ENCODE data around the gene TMED6. TPM values are rescaled to one million over a fixed set of nuclear protein-coding genes. Genes with fewer than 3 reads are reported as not detected.
"Not testable (repeated sequence)": the region's sequence is repeated elsewhere in the genome, so short reads cannot be mapped to it uniquely, and the experiment has no call there.

The TMED6 gene
- total RNA-seq, 3 donors from 2014 or later: 0.90 to 1.5 (median 1.1) TPM

DNA sequence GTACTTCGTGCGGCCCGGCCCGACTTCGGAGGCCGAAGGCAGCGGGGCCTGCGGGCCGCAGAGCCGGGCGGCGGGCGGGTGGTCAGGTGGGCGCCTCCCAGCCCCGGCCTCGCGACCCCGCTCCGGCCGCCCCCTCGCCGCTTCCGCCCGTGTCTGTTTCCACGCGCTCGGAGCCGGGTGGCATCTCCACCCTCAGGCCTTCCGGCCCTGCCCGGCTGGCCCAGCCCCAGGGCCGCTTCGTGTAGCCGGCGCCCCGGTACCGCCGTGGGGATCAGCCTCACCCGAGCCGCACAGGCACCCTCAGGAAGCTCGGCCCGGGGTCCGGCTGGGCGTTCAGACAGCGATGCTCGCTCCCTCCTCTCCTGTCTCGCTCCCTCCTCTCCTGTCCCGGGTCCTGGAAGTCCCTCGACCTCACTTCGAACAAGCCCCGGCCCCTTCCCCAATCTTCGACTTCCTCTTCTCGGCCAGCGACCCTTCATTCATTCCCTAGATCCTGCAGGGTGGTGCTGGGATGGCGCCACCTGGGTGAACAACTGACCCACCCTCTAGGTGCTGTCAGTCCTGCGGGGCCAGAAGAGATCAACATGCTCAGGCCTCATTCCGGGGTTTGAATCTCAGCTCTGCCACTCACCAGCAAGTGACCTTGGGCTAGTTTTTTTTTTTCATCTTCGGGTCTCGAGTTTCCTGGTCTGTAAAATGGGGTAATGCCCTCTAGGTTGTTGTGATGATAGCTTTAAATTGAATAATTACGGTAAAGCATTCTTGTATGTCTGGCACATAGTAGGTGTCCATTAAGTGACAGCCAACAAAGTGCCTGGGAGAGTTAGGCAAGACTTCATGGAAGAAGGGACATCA, 39.8 kb downstream of the TMED6 start:
- Mint-ChIP-seq H3K4me3 (peak overlapping the region; percentile 100), H3K4me1 (ENCODE audit: low read depth) (peaks cover 30% of the 10 kb centered on the region), H3K36me3 (ENCODE audit: insufficient read depth) (peaks cover 9% of the 10 kb centered on the region), H3K9me3 (no peaks in the 10 kb centered on the region), H3K27me3 (ENCODE audit: low read depth) (no peaks in the 10 kb centered on the region)
- peak; percentile 20 for DNase-seq
- ATAC-seq: peak; percentile 58 to 61

DNA sequence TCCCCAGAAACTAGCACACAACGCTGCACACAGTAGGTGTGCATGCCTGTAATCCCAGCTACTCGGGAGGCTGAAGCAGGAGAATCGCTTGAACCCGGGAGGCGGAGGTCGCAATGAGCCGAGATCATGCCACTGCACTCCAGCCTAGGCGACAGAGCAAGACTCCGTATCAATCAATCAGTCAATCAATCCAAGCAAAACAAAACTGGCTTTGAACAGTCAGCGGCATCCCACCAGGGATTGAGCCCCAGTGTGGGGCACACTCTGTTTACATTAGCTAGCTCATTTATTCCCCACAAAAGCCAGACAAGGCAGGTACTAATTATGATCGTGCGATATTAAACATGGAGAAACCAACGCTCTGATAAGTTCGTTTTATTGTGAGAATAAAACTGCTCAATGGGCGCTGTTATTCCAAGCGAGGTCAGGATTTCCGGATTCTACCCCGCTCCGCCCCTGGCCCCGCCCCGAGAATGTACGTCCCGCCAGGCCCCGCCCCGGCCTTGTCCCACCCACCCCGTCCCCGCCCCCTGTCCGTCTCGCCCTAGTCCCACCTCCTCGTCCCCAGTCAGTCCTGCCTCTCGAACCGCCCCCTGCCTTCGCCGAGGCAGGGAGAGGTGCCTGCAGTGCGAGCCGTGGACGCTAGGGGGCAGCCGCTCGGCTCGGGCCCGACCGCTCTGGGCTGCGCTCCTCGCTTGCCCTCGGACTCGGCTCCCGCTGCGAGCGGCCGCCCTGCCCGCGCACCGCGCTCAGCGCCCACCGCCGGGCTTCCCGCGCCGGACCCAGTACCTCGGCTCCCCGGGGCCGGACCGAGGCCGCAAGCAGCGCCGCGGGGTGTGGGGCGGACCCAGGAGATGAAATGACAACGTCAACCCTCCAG, 40.7 kb downstream of the TMED6 start, which contains the start of gene VPS4A:
Gene VPS4A, plus strand, starts transcription at position 698 of the 880 bp plus-strand sequence. Its CDS starts 162 bp downstream, at position 860.
- H3K9me3 Mint-ChIP-seq: no peaks in the 10 kb centered on the region

DNA sequence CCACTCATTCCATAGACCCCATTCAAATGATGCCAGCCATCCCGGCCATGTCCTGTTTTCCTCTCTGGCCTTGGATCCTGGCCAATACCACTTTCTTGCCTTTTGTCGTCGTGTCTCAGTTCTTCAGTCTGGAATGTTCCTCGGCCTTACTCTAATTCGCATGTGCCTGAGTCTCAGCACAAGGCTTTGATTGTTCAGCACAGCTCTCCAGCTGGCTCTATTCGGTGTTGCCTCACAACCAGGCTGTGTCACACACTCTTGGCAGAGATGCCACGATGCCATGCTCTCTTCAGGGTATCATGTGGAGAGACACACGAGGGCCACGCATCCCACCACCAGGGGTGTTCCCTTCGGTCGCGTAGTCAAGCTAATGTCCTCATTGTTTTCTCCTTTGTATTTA, 42.3 kb downstream of the TMED6 start:
- peaks cover 4% of the 10 kb centered on the region for H3K36me3 Mint-ChIP-seq (ENCODE audit: insufficient read depth)
- H3K4me1 Mint-ChIP-seq (ENCODE audit: low read depth): peaks cover 29% of the 10 kb centered on the region
- no peak for DNase-seq
- H3K27me3 Mint-ChIP-seq (ENCODE audit: low read depth): no peaks in the 10 kb centered on the region
- no peaks in the 10 kb centered on the region for H3K9me3 Mint-ChIP-seq
- no peak for ATAC-seq
- H3K4me3 Mint-ChIP-seq: no peak overlapping the region

More for the DNA sequence above, 40.7 kb downstream of the TMED6 start, which contains the start of gene VPS4A:
- DNase-seq (peak; percentile 98), ATAC-seq (peak; percentile 97 to 98)
- peaks cover 29% of the 10 kb centered on the region for H3K4me1 Mint-ChIP-seq (ENCODE audit: low read depth)
- H3K36me3 Mint-ChIP-seq (ENCODE audit: insufficient read depth): peaks cover 5% of the 10 kb centered on the region
- H3K27me3 Mint-ChIP-seq (ENCODE audit: low read depth): no peaks in the 10 kb centered on the region
- H3K4me3 Mint-ChIP-seq: peak within 1 kb of the TSS; percentile 100

DNA sequence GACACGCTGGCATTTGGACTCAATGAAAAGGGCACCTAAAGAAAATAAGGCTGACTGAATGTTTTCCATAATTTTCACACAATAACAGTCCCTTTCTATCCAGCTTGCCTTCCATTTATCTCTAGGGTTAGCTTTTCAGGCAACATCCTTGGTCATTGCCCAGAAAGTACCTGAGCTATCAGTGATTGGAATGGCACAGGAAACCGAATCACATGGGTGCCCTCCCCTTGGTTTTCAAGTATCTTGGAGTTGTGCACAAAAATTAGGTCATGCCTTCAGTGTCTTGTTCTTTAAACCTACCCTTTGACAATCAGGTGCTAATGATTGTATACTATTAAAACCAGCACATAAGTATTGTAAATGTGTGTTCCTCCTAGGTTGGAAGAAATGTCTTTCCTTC, 43.7 kb downstream of the TMED6 start:
- Mint-ChIP-seq H3K9me3 (no peaks in the 10 kb centered on the region), H3K27me3 (ENCODE audit: low read depth) (no peaks in the 10 kb centered on the region), H3K4me1 (ENCODE audit: low read depth) (peaks cover 16% of the 10 kb centered on the region), H3K4me3 (no peak overlapping the region), H3K36me3 (ENCODE audit: insufficient read depth) (peaks cover 5% of the 10 kb centered on the region)
- ATAC-seq: no peak
- DNase-seq: no peak

DNA sequence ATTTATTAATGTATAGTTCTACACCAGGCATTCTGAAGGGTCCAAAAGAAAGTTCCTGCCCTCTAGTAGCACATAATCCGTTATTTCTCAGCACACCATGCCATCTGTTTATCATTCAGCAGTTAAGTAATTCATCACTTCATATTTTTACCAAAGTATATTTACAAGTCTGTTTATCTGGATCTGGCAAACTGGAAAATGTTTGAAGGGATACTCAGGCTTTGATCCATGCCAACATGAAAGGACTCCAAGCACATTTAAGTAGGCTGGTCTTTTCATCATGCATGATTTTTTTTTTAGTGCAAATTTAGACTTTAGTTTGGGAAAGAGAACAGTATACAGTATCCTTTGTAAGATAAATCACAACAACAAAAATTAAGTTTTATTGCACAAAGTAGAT, 44.5 kb downstream of the TMED6 start:
- H3K4me1 Mint-ChIP-seq (ENCODE audit: low read depth): peaks cover 14% of the 10 kb centered on the region
- DNase-seq: no peak
- H3K27me3 Mint-ChIP-seq (ENCODE audit: low read depth): no peaks in the 10 kb centered on the region

DNA sequence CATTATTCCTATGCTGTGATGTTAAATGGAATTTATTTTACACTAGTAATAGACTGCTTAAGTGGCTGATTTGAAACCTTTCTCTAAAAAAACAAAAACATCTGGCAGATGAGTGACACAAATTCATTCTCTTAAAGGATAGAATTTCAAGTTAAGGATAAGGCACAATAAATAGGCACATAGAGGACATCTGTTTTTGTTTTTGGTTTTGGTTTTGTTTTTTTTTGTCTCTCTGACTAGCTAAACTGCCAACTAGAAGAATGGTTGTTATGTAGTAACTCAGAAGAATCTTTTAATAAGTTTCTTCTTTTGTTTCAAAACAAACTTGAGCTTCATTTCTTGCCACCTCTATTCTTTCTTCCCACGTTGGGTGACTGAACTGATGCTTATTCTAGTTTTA, 45.6 kb downstream of the TMED6 start:
- peaks cover 11% of the 10 kb centered on the region for H3K36me3 Mint-ChIP-seq (ENCODE audit: insufficient read depth)
- ATAC-seq (no peak), DNase-seq (no peak)
- H3K4me1 Mint-ChIP-seq (ENCODE audit: low read depth): peaks cover 10% of the 10 kb centered on the region
- H3K9me3 Mint-ChIP-seq: no peaks in the 10 kb centered on the region
- H3K27me3 Mint-ChIP-seq (ENCODE audit: low read depth): no peaks in the 10 kb centered on the region
- no peak overlapping the region for H3K4me3 Mint-ChIP-seq

More for the DNA sequence above, 44.5 kb downstream of the TMED6 start:
- Mint-ChIP-seq H3K4me3 (no peak overlapping the region), H3K9me3 (no peaks in the 10 kb centered on the region), H3K36me3 (ENCODE audit: insufficient read depth) (peaks cover 7% of the 10 kb centered on the region)
- ATAC-seq: no peak

DNA sequence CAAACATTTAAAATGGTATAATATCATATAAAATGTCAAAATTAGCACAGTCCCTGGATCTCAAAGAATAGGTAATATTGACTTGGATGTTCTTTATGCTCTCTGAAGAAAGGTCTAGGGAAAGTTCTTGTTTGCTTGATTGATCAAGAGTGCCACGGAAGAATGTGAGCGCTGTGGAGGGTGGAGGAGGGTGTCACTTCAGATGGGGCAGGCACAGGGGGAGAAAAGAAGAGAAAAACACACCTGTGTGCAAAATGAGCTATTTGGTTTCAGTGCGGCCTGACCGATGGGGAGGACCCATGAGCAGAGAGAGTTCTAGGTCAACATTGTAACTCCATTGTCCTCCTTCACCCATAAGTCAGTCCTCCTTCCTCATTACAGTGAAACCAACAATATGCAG, 49.3 kb downstream of the TMED6 start:
- ATAC-seq: no peak
- Mint-ChIP-seq H3K4me3 (no peak overlapping the region), H3K36me3 (ENCODE audit: insufficient read depth) (peaks cover 12% of the 10 kb centered on the region), H3K4me1 (ENCODE audit: low read depth) (no peaks in the 10 kb centered on the region), H3K9me3 (no peaks in the 10 kb centered on the region), H3K27me3 (ENCODE audit: low read depth) (no peaks in the 10 kb centered on the region)
- DNase-seq: no peak

DNA sequence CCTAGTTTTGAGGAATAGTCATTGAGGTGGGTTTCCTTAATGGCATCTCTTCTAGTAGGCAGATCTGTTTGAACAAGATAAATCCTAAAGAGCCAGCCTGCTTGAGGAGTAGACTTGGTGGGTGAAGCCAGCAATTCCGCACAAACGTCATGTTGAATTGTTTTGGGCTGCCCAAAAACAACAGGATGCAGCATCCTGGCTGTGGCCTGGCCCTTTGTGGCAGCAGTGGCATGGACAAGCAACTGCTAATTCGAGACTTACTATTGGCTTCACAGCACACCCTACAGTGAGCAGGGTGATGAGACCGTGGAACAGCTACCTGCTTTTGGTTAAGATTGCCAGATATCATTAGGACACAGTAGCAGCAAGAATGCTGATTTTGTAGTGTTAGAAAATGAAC, 49.7 kb downstream of the TMED6 start:
- Mint-ChIP-seq H3K4me1 (ENCODE audit: low read depth) (no peaks in the 10 kb centered on the region), H3K4me3 (no peak overlapping the region), H3K36me3 (ENCODE audit: insufficient read depth) (peaks cover 12% of the 10 kb centered on the region), H3K27me3 (ENCODE audit: low read depth) (no peaks in the 10 kb centered on the region), H3K9me3 (no peaks in the 10 kb centered on the region)
- DNase-seq (no peak), ATAC-seq (no peak)

DNA sequence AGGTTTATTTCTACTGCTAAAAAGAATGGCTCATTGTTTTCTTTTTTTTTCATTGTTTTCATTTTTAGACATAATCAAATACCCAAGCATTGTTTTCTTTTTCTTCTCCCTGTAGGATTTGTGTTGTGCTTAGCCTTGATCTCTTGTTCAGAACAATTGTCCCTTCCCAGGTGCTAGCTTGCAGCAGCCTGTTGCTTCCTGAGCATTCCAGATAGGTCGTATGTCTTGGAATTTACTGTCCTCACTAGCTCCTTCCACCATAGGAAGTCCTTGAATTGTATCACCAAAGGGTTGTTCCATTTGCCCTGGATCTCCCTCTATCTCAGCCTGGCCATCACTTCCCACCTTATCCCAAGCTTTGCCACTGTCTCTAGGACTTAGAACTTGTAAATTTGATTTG, 50.4 kb downstream of the TMED6 start:
- Mint-ChIP-seq H3K4me3 (no peak overlapping the region), H3K27me3 (ENCODE audit: low read depth) (no peaks in the 10 kb centered on the region), H3K9me3 (no peaks in the 10 kb centered on the region), H3K4me1 (ENCODE audit: low read depth) (no peaks in the 10 kb centered on the region), H3K36me3 (ENCODE audit: insufficient read depth) (peaks cover 12% of the 10 kb centered on the region)
- ATAC-seq (no peak), DNase-seq (no peak)

DNA sequence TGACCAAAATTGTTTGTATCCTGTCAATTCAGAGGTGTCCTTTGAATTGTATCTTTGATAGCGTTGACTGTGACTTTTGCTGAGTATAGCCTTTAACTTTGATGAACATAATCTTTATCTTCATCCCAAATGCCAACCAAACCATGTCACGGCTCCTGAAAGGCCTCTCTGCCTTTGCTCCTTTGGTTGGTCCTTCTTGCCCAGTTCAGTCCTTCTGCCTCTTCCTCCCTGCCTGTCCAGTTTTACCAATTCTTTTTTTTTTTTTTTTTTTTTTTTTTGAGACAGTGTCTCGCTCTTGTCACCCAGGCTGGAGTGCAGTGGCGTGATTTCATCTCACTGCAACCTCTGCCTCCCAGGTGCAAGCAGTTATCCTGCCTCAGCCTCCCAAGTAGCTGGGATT, 53.3 kb downstream of the TMED6 start:
- Mint-ChIP-seq H3K36me3 (ENCODE audit: insufficient read depth) (peaks cover 11% of the 10 kb centered on the region), H3K9me3 (no peaks in the 10 kb centered on the region), H3K27me3 (ENCODE audit: low read depth) (no peaks in the 10 kb centered on the region), H3K4me1 (ENCODE audit: low read depth) (no peaks in the 10 kb centered on the region), H3K4me3 (no peak overlapping the region)
- ATAC-seq (no peak), DNase-seq (no peak)

DNA sequence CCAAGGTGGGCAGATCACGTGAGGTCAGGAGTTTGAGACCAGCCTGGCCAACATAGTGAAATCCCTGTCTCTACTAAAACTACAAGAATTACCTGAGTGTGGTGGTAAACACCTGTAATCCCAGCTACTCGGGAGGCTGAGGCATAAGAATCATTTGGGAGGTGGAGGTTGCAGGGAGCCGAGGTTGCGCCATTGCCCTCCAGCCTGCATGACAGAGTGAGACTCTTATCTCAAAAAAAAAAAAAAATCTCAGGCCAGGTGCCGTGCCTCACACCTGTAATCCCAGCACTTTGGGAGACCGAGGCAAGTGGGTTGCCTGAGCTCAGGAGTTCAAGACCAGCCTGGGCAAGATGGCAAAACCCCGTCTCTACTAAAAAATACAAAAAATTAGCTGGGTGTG, 54.8 kb downstream of the TMED6 start:
- not testable (repeated sequence) for DNase-seq; H3K27me3 Mint-ChIP-seq (ENCODE audit: low read depth); H3K4me3 Mint-ChIP-seq; ATAC-seq; H3K4me1 Mint-ChIP-seq (ENCODE audit: low read depth); H3K9me3 Mint-ChIP-seq; H3K36me3 Mint-ChIP-seq (ENCODE audit: insufficient read depth)

DNA sequence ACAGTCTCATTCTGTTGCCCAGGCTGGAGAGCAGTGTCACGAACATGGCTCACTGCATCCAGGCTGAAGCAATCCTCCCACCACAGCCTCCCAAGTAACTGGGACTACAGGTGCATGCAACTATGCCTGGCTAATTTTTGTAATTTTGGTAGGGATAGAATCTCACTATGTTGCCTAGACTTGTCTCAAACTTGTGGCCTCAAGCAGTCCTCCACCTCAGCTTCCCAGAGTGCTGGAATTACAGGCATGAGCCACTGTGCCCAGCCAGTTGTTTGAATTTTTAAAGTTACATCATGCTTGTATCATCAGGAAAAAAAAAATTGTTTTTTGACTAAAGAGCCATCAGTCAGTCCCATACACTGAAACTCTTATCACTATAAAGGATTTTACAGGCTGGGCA, 57.5 kb downstream of the TMED6 start:
- Mint-ChIP-seq H3K36me3 (ENCODE audit: insufficient read depth) (peaks cover 2% of the 10 kb centered on the region), H3K27me3 (ENCODE audit: low read depth) (no peaks in the 10 kb centered on the region), H3K4me3 (no peak overlapping the region), H3K4me1 (ENCODE audit: low read depth) (no peaks in the 10 kb centered on the region), H3K9me3 (no peaks in the 10 kb centered on the region)
- no peak for DNase-seq
- no peak for ATAC-seq

DNA sequence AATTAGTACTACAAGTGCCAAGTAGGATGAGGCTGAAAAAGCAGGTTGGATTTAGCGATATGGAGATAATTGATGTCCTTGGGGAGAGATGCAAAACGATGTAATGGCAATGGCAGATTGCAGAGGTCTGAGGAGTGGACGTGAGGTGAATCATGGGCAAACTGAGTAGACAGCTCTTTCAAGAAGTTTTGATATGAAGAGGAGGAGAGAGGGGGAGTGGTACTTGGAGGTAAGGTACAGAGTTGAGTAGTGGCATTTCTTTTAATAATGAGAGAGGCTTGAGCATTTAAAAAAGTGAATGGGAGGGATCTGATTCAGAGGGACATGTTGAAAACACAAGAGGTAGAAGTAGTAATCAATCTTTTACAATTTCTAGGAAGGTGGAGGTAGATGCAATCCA, 58.2 kb downstream of the TMED6 start:
- Mint-ChIP-seq H3K27me3 (ENCODE audit: low read depth) (no peaks in the 10 kb centered on the region), H3K4me3 (no peak overlapping the region), H3K4me1 (ENCODE audit: low read depth) (no peaks in the 10 kb centered on the region), H3K36me3 (ENCODE audit: insufficient read depth) (peaks cover 2% of the 10 kb centered on the region), H3K9me3 (no peaks in the 10 kb centered on the region)
- no peak for ATAC-seq
- DNase-seq: no peak
